ENCODE measurements around the gene ORM2.

Gene ORM2

DNA sequence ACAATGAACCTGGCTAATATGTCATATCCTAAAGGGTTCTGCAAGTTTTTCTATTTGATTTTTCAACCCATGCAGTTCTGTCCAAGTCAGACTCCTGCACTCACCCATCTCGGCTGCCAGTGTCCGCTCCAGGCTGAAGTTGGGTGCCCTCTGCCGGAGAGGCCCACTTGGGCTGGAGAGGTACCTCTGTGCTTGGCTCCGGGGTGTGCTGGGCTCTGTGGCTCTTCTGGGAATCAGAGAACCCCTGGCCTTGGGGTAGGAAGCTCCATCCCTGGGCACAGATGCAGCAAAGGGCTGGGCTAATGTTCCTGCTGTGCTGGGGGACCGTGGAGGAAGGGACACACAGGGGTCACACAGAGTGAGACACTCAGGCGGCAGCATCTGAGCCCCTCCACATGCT is 26.2 kb downstream of the ORM2 start:
- DNase-seq, result no peak

DNA sequence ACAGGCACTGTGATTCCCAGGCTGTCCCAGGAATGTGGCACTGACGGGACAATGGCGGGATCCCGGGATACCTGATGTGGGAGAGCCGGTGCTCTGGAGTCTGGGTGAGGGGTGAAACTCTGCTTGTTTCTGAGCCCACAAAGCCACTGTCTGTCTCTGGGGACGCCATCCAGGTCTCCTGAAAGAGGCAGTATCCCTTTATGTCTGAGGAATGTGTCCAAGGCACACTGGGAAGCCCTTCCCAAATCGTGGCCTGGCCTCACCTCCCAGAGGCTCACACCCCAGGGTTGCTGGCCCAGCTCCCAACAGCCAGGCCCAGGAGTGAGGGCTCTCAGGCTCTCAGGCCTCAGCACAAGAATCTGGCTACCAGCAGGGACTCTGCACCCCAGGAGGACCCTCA is 27.1 kb downstream of the ORM2 start:
- no peak for DNase-seq

DNA sequence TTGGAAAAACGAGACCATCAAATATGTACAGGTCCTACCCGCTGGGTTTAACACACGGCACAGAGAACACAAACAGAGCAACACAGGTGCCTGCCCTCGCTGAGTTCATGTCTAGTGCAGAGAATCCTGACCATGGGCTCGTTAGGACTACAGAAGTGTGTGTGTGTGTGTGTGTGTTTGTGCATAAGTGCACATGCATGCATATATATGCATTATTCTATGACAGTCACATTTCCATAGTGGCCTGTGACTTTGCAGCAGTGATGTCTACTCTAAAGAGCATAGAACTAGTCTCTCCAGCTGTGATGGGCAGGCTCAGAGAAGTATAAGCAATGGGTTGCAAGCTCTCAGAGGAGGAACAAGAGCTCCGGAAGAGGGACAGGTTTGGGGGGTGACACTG is 27.7 kb downstream of the ORM2 start:
- DNase-seq, result no peak

DNA sequence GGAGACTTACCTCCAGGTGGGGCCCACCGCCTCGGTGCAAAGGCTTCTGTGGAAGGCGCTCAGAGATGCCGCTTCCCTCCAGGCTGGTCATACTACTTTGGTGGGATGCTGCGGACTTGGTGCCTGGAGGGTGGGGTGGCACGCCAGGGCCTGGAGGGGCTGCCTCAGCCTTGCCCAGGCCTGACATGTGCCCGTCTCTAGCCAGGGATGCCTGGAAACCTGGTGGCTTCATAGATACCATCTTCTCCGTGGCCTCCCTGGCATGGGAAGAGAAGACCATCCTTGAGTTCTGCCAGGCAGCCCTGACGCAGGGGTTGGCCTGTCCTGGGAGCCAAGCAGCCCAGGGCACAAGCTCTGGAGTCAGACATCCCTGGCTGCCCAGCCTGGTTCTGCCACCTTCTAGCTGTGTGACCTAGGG is 28.3 kb downstream of the ORM2 start:
- DNase-seq, result no peak

GRCh38 chr9:114359801-114360200 is 30.1 kb downstream of the ORM2 start:
- DNase-seq, result no peak

- DNase-seq, result no peak
Observed at GRCh38 chr9:114361542-114361941, 31.9 kb downstream of the ORM2 start.

GRCh38 chr9:114362394-114362793 is 32.7 kb downstream of the ORM2 start:
- no peak for DNase-seq

GRCh38 chr9:114363424-114363823 is 33.8 kb downstream of the ORM2 start:
- DNase-seq, result no peak

- peak; percentile 76 for DNase-seq
Observed at GRCh38 chr9:114364134-114365041, 34.7 kb downstream of the ORM2 start.

DNA sequence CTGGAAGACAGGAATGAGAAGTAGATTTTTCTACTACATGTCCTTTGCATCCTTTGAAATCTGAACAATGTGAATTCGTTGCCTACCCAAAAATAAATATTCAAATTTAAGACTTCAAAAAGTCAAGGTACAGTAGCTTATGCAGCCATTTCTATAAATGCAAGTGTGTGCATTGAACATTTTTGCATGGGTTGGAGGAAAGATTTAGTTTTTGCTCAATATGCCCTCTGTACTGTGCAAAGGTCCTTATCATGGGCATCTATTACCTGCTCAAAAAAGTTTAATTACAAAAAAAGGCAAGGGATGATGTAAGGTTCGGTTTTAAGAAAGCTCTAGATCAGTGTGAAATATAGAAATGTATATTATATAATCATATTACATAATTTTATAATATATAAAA is 35.5 kb downstream of the ORM2 start:
- no peak for DNase-seq

DNA sequence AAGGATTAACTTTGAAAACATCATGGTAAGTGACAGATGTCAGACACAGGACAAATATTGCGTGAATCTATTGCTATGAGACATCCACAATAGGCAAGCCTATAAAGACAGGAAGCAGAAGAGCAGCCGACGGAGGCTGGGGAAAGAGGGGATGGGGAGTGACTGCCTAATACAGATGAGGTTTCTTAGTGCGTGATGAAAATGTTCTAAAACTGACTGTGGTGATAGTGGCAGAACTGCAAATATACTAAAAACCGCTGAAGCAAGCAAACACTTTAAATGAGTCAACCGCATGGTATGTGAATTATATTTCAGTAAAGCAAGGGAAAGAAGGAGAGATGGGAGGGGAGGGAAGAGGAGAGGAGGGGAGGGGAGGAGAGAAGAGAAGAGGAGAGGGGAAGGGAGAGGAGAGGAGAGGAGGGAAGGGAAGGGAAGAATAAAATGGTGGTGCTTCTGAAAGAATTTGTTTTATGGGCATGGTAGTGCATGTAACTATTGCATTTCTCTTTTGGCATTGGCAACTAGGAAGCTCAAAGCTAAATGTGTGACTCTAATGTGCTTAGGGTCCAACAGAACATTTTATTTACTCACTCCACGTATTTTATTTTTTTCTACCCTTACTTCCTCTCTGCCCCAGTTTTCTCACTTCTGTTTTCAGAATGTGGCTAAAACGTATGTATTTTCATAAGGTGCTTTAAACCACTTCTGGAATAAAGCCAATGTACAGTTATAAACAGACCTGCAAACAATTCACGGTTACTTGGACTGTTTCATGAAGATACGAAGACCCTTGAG is 36.9 kb downstream of the ORM2 start:
- peak; percentile 50 for DNase-seq

GRCh38 chr9:114367366-114367765 is 37.7 kb downstream of the ORM2 start:
- DNase-seq, result no peak

DNA sequence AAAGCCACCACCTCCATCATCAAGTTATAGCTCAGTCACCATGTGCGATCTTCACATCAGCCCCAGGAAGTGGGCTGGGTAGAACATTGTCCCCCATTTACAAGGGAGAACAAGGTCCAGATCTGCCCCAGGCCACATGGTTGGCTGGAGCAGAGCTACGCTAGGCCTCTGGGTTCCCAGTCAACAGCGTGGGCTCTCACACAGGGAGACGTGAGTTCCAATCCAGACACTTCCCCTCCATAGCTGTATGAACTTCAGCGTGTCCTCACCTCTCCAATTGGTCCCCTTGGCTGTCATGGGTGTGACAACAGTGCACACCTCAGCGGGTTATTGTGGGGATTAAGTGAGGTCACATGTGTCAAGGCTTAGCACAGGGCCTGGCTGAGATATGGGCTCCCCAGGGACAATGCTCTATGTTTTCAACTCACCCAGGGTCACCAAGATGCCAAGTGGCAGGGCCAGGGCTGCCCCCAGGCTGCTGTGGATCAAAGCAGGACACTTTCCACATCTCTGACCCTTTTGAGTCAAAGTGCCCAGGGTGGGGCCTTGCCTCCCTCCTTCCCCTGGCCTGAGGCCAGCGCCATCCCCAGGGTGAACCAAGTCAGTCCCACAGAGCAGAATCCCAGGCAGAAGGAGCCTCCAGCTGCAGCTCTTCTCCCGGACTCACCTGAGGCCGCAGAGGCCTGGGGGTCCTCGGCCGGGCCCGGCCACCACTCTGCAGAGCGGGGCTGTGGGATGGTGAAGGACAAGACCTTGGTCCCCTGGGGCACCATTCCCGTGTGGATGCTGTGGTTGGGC is 38.3 kb downstream of the ORM2 start:
- DNase-seq, result no peak

DNA sequence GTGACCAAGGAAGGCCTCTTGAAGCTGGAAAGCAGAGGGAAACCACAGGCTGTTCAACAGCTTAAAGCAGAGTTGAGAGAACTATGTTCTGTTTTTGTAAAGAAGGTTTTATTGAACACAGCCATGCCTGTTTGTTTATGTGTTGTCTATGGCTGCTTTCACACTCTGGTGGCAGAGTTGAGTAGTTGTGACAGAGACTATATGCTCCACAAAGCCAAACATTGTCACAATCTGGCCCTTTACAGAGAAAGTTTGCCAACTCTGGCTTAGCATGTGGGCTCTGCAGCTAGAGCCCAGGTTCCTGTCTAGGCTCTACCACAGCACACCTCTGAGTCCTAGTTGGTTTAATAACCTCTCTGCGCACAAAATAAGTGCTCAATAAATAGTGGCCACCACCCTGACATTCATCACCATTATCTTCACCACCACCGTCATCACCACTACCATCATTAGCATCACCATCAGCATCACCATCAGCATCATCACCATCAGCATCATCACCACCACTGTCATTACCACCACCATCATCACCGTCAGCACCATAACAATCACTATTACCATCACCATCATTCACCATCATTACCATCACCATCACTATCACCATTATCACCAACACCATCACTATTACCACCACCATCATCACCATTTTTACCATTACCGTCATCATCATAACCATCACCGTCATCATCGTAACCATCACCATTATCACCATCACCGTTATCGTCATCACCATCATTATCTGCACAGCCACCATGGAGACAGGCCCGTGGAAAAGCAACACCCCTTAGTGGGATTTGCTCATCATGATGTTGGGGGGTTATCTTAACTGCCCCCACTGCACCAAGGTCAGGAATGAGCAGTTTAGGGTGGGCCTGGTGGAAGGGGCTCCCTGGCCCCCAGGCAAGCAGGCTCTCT is 39.8 kb downstream of the ORM2 start:
- DNase-seq, result no peak

DNA sequence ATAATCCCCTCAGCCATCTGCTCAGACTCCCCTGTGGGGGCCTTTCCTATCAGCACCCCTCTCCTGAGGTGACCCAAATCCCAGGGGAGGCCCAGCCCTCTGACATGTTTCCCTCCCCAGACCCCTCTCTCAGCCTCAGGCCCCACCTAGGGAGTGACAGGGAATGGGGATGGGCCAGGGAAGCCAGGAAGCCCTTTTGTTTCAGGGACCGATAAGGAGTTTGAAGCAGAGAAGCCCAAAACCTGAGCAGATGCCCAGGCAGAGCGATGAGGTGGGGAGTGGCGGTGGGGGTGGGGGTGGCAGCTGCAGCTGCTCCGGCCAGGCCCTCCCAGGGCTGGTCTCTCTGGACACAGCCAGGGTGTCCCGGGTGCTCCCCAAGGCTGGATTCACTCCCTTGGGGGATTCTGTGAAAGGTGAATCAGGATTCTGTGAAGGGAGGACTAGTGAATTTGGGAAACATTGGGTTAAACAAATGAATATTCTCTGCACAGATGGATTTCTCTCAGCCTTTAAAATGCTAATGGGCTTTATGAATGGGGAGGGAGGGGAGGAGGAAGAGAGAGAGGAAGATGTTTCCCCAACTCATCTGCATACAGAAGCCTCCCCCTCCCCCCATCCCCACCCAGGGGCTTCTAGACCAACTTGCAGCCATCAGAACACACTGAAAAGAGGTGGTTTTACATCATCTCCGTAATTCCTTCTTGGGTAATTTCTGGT is 40.7 kb downstream of the ORM2 start:
- no peak for DNase-seq

DNA sequence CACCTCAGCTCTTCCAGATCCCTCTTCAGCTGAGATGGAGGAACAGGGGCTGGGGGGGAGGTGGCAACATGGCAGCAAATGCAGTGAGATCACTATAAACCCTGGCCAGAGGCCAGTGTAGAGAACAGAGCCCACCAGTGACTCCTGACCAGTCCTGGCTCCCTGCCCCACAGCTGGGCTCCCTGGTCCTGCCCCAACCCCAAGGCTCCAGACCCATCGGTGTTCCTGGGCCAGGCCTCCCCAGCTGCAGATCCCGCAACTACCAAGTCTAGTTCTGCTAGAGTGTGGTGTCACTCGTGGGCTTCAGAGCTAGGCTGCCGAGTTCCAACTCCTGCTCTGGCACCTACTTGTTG is 41.3 kb downstream of the ORM2 start:
- DNase-seq, result no peak

DNA sequence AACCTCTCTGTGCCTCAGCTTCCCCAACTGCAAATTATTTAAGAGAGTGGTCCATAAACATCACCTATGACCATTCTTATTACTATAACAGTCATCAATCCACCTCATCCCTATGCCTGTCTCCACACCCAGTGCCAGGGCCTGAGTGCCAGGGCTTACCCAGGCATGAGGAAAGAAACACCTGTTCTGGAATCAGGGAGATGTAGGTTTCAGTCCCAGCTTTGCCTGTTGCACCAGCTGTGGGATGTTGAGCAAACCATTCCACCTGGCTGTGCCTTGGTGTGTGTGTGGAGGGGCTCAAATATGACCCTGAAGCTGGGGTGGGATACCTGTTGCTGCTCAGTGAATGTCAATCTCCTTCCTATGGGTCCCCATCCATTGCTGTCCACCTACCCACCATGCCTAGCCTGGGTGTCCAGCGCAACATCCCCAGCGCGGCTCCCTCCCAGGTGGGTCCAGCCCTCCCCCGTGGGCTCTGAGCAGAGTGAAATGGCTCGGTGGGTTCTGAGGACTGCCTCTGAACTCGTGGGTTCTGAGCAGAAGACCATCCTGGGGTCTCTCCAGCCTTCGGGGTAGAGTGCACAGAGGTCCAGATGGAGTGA is 41.8 kb downstream of the ORM2 start:
- DNase-seq, result no peak

DNA sequence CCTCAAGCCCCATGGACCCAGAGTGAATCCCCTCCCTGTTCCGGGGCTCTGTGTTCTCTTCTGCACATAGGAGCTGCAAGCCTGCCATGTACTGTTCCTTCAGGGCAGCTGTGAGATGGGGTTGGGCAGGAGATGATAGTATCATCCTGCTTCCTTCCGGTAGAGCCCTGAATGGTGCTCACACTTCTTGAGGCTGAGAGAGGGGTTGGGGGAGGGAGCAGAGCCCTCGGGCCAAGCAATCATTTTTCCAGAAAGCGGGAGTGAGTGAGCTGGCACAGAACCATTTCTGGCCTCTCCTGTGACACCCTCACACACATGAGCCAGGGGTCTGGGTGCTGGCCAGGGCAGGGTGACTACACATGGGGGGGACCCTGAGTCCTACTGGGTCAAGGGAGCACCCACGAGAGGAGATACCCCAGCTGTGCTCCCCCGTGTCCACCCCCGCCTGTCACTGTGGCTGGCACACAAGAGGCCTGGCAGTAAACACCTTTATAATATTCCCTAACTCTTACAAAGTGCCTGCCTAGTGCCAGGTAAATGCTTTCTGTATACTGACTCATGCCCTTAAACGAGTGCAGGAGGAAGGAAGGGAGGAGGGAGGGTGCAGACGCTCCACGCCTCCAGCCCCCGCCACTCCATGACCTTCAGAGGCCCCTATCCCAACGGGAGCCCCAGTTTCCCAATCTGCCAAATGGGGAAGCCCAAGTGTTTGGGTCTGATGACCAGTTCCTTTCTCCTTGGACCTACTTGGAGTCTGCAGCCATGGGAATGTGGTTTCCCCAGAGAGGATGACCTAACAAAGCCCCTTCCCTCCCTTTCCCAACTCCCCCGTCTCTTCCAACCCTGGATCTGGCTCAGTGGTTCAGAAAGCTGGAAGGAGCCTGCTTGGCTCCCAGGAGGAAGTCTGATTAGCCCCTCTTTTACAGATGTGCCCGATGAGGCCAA is 42.6 kb downstream of the ORM2 start:
- DNase-seq, result peak; percentile 66

DNA sequence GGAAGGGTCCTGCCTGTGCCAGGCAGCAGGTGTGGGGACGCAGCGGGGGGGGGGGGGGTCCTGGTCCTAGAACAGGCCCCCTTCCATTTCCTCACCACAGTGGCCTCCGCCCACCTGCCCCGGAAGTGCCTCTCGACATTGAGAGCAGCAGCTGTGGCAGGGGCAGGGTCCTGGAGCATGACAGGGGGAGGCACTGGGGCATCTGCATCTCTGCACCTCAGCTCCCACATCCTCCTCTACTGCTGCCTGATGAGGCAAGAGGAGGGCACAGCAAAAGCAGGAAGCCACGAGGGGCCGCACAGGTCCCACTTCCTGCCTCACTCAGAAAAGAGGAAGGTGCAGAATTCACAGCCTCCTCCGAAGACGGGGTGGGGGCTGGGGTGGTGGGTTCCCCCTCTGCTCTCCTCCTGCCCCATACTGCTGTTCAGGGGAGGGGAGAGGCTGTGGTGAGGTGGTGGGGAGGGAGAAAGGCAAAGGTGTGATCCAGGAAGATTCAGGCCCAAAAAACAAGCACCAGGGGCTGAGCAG is 43.3 kb downstream of the ORM2 start:
- DNase-seq, result peak; percentile 82
